Measurements from ENCODE around the gene P4HA1. TPM values are rescaled to one million over a fixed set of nuclear protein-coding genes. Genes with fewer than 3 reads are reported as not detected.
"Not testable (repeated sequence)": the region's sequence is repeated elsewhere in the genome, so short reads cannot be mapped to it uniquely, and the experiment has no call there.

P4HA1 gene
- total and polyA plus RNA-seq, 2 donors, result 21.5 to 143 TPM

DNA sequence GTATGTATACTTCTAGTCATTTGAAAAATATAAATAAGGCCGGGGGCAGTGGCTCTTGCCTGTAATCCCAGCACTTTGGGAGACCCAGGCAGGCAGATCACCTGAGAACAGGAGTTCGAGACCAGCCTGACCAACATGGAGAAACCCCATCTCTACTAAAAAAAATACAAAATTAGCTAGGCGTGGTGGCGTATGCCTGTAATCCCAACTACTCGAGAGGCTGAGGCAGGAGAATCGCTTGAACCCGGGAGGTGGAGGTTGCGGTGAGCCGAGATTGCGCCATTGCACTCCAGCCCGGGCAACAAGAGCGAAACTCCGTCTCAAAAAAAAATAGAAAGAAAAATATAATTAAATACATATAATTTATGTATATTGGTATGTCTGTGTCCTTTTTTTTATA, 15.4 kb upstream of the P4HA1 start:
- not testable (repeated sequence) for H3K27ac ChIP-seq (ENCODE audit: low read depth)

DNA sequence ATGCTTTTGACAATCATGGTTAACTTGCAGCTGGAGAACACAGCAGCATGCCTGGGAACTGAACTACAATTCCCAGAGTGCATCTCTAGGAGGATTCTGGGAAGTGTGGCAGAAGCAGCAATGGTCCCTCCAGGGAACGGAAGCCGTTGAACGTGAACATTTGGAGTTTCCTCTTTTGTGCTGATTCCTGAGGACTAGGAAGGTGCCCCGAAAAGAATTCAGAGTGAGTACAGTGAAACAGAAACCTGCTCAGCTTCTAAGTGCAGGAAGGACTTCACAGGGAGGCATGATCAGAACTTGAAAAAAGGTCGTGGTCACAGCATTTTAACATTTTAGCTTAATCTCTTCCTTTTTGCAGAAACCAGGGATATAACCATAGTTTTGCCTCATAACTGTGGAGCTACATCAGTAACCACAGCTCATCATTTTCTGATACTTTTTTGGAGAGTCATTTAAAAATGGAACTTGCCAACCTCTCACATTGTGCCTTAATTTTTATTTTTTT, 13.7 kb upstream of the P4HA1 start, which contains the start of gene NUDT13:
NUDT13 (plus strand) TSS at position 111 of the 505 bp plus-strand sequence. CDS start 3,911 bp downstream, outside the sequence.
- H3K27ac ChIP-seq (ENCODE audit: low read depth), result peak within 1 kb of the TSS; percentile 79
- WGBS, result 6% methylated on average over 5 of the region's 5 CpGs
- DNase-seq (ENCODE audit: extremely low spot score), result peak; percentile 81
- H3K4me3 ChIP-seq (ENCODE audit: low read depth, low read length), result peak within 1 kb of the TSS; percentile 50
- H3K4me1 ChIP-seq (ENCODE audit: insufficient read depth), result no peaks in the 10 kb centered on the region
- H3K36me3 ChIP-seq (ENCODE audit: insufficient read depth), result no peaks in the 10 kb centered on the region

More for the DNA sequence above, 15.4 kb upstream of the P4HA1 start:
- 97% methylated on average over 13 of the region's 13 CpGs for WGBS
- H3K36me3 ChIP-seq (ENCODE audit: insufficient read depth); DNase-seq (ENCODE audit: extremely low spot score); H3K4me3 ChIP-seq (ENCODE audit: low read depth, low read length); H3K4me1 ChIP-seq (ENCODE audit: insufficient read depth): not testable (repeated sequence)

DNA sequence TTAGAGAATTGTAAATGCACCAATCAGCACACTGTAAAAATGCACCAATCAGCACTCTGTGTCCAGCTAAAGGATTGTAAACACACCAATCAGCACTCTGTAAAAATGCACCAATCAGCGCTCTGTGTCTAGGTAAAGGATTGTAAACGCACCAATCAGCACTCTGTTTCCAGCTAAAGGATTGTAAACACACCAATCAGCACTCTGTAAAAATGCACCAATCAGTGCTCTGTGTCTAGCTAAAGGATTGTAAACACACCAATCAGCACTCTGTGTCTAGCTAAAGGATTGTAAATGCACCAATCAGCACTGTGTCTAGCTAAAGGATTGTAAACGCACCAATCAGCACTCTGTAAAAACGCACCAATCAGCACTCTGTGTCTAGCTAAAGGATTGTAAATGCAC, 12.6 kb upstream of the P4HA1 start:
- H3K36me3 ChIP-seq (ENCODE audit: insufficient read depth); H3K4me3 ChIP-seq (ENCODE audit: low read depth, low read length); H3K4me1 ChIP-seq (ENCODE audit: insufficient read depth); DNase-seq (ENCODE audit: extremely low spot score); H3K27ac ChIP-seq (ENCODE audit: low read depth): not testable (repeated sequence)
- 98% methylated on average over 4 of the region's 4 CpGs for WGBS

DNA sequence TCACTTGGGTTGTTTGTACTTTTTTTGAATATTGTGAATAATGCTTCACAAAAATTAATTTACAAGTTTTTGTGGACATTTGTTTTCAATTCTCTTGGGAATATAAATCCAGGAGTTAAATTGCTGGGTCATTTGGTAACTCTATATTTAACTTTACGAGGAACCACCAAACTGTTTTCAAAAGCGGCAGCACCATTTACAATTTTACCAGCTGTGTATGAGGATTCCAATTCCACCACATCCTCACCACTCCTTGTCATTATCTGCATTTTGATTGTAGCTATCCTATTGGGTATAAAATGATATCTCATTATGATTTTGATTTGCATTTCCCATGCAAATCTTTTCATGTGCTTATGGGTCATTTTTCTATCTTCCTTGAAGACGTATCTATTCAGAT, 9.6 kb upstream of the P4HA1 start:
- 84% methylated on average over 3 of the region's 3 CpGs for WGBS
- no peak for DNase-seq (ENCODE audit: extremely low spot score)

DNA sequence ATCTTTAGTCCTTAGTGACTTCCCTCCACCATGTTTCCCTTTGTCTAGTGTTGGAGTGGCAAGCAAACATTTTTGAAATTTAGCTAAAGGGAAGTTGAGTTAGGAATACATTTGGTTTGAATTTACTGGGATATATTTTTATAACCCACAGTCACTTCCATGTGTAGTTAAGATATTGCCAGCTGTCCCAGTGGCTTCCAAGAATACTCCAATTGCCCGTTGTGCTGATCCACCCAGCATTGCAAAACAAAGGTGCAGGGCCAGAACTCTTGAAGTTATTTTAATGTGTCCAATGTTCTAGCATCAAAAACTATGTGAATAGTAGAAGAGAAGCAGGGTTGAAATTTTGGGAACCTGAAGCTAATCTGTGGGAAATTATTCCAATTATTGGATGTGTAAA, 2.5 kb upstream of the P4HA1 start:
- Histone ChIP-seq H3K4me3 (ENCODE audit: low read depth, low read length) (no peak overlapping the region), H3K27ac (ENCODE audit: low read depth) (no peak overlapping the region), H3K4me1 (ENCODE audit: insufficient read depth) (no peaks in the 10 kb centered on the region), H3K36me3 (ENCODE audit: insufficient read depth) (no peaks in the 10 kb centered on the region)
- WGBS, result 74% methylated on average over 1 of the region's 1 CpG
- no peak for DNase-seq (ENCODE audit: extremely low spot score)

More for the DNA sequence above, 9.6 kb upstream of the P4HA1 start:
- Histone ChIP-seq H3K36me3 (ENCODE audit: insufficient read depth) (no peaks in the 10 kb centered on the region), H3K4me3 (ENCODE audit: low read depth, low read length) (no peak overlapping the region), H3K4me1 (ENCODE audit: insufficient read depth) (no peaks in the 10 kb centered on the region), H3K27ac (ENCODE audit: low read depth) (no peak overlapping the region)

DNA sequence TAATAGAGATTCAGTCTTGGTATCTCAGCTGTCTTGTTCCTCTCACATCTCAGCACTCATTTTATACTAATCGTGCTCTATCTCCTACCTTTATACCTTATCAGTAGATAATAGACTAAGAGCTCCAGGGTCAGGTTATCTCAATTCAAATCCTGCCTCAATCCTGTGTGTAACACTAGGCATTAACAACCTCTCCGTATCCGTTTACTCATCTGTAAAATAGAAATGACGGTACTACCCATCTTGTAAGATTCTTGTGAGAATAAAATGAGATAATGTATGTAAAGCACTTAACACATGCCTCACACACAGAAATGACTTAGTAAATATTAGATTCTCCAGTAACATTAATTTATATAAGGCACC, 622 bp upstream of the P4HA1 start:
- DNase-seq (ENCODE audit: extremely low spot score), result no peak
- 27% methylated on average over 4 of the region's 4 CpGs for WGBS
- H3K4me3 ChIP-seq (ENCODE audit: low read depth, low read length), result peak overlapping the region; percentile 23
- peak overlapping the region; percentile 78 for H3K27ac ChIP-seq (ENCODE audit: low read depth)
- H3K4me1 ChIP-seq (ENCODE audit: insufficient read depth), result no peaks in the 10 kb centered on the region
- no peaks in the 10 kb centered on the region for H3K36me3 ChIP-seq (ENCODE audit: insufficient read depth)

DNA sequence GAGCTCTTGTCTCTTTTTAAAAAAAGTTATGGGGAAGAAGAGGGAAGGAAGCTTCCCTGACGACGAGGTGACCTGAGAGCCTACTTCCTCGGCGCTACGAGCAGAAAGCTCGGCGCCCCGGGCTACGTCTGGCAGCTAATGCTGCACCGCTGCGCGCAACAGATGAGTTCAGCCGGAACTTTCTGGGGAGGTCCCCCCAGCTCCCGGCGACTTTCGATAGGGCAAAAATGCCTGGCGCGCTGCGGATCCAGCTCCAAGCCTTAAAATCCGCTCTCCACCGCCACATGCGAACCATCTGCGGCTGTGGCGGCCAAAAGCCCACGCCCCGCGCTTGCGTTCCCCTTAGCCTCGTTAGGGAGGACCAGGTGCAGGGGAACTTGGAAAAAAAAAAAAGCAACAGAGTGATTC, 621 bp downstream of the P4HA1 start:
- Histone ChIP-seq H3K4me1 (ENCODE audit: insufficient read depth) (no peaks in the 10 kb centered on the region), H3K4me3 (ENCODE audit: low read depth, low read length) (peak overlapping the region; percentile 62), H3K27ac (ENCODE audit: low read depth) (peak overlapping the region; percentile 98), H3K36me3 (ENCODE audit: insufficient read depth) (no peaks in the 10 kb centered on the region)
- DNase-seq (ENCODE audit: extremely low spot score), result no peak
- under 1% methylated on average over 29 of the region's 29 CpGs for WGBS

DNA sequence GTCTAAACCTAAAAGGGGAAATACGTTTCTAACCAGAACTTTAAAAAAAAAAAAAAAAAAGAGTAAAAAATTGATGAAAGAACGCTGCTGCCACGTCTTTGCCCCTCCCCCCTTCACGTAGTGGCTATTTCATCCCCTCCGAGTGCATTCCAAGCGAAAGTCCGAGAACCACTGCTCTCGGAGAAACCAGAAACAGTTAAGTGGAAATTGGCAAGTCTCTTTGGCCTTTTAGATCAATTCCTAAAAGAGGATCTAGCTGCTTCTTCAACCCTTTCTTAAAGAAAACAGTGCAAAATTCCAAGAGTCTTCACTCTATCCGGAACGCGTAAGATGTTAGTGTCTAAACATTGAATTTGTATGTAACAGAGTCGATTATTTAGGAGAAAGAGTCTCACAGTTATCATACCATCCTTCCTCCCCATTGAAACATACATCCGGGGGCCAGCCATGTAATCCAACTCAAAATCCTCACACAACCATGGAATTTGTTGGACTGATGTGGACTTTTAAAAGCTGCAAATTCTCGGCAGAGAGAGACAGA, 1.1 kb downstream of the P4HA1 start:
- Histone ChIP-seq H3K36me3 (ENCODE audit: insufficient read depth) (no peaks in the 10 kb centered on the region), H3K4me1 (ENCODE audit: insufficient read depth) (no peaks in the 10 kb centered on the region), H3K4me3 (ENCODE audit: low read depth, low read length) (peak overlapping the region; percentile 62), H3K27ac (ENCODE audit: low read depth) (peak overlapping the region; percentile 98)
- peak; percentile 70 for DNase-seq (ENCODE audit: extremely low spot score)
- under 1% methylated on average over 14 of the region's 14 CpGs for WGBS

DNA sequence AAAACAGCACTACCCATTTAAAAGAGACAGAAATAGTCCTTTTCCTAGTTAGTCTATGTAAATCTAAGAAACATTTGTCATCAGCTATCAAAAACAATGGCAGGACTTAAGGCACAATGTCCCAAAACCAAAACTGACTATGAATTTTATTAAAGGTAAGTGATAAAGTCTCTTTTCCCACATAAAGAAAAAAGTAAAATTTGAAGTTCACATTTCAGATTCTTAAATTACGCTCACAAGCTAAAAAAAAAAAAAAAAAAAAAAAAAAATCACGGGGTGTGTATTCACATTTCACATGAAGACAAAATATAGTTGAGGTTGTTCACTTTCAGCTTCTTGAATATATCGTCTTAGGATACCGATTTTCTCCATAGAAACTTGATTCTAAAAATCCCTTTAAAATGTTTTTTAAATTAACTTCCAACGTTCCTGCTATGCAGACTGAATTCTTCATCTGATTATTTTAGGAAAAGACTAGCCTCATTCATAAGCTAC, 1.6 kb downstream of the P4HA1 start:
- no peak overlapping the region for H3K27ac ChIP-seq (ENCODE audit: low read depth)
- no peaks in the 10 kb centered on the region for H3K36me3 ChIP-seq (ENCODE audit: insufficient read depth)
- 3% methylated on average over 5 of the region's 5 CpGs for WGBS
- no peak for DNase-seq (ENCODE audit: extremely low spot score)
- peak overlapping the region; percentile 62 for H3K4me3 ChIP-seq (ENCODE audit: low read depth, low read length)
- no peaks in the 10 kb centered on the region for H3K4me1 ChIP-seq (ENCODE audit: insufficient read depth)

DNA sequence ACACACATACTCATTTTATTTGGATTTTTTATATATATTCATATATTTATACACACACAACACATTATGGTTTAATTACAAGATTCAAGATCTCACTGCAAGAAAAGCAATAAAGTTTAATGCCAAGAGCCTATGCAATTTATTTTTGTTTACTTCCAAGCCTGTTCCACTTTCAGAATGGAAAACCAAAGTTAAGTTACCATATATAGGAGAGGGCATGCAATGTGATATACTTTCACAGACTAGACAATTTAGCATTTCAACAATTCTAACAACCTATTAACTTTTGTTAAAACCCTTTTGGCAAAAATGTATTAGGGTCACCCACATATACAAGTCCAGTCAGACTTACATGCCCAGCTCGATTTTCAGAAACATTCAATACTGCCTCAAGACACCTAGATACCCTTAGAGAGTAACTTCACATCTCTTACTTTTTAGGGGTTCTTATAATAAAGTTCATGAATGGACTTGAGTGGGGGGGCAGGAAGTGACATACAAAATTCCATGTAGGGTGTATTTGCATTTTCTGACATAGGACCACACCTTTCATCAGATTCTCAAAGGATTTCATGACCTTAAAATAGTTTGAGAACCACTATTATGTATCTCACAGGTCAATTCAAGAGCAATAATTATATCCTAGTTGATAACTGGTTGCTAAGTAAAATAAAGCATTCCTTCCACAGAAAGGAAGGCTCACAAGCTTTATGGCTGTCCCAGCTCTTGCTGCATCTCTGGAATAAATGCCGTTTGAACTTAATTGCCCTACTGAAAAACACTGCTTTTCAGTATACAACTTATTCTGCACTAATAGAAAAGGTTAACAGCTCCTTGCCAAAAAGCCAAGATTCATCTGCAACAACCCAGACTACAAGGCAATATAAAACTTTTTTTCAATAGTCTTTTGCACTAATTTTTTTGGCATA, 2.5 kb downstream of the P4HA1 start:
- Histone ChIP-seq H3K36me3 (ENCODE audit: insufficient read depth) (no peaks in the 10 kb centered on the region), H3K4me3 (ENCODE audit: low read depth, low read length) (no peak overlapping the region), H3K4me1 (ENCODE audit: insufficient read depth) (no peaks in the 10 kb centered on the region), H3K27ac (ENCODE audit: low read depth) (no peak overlapping the region)
- DNase-seq (ENCODE audit: extremely low spot score), result no peak
- whole genome bisulfite sequencing, result 28% methylated on average over 2 of the region's 2 CpGs

DNA sequence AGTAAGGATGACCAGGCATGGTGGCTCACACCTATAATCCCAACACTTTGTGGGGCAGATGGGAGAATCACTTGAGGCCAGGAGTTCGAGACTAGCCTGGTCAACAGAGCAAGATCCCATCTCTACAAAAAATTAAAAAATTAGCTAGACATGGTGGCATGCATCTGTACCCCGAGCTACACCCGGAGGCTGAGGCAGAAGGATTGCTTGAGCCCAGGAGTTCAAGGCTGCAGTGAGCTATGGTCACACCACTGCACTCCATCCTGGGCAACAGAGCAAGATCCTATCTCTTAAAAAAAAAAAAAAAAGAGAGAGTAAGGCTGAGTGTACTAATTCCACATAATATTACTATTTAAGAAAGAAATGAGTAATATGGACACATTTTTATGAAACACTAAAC, 3.8 kb downstream of the P4HA1 start:
- Histone ChIP-seq H3K4me1 (ENCODE audit: insufficient read depth) (no peaks in the 10 kb centered on the region), H3K4me3 (ENCODE audit: low read depth, low read length) (no peak overlapping the region), H3K36me3 (ENCODE audit: insufficient read depth) (no peaks in the 10 kb centered on the region), H3K27ac (ENCODE audit: low read depth) (no peak overlapping the region)
- WGBS, result 97% methylated on average over 3 of the region's 3 CpGs
- DNase-seq (ENCODE audit: extremely low spot score), result no peak

DNA sequence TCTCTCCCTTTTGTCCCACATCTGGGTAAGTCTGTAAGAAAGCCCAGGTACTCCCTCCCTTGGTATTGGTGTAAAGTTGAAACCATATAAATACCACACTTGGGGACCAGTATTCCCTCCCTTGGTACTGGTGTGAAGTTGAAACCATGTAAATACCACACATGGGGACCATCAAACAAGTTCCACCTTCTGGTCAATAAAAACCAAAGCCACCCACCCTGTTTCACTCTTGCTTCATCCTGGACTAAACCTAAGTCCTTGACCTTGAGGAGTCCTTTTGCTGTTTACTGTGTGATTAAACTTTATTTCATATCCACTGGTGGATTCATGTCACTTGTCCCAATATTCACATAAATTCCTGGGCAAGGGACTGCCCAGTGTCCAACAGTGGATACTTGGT, 8.4 kb downstream of the P4HA1 start:
- H3K36me3 ChIP-seq (ENCODE audit: insufficient read depth), result no peaks in the 10 kb centered on the region
- no peak for DNase-seq (ENCODE audit: extremely low spot score)
- H3K27ac ChIP-seq (ENCODE audit: low read depth), result no peak overlapping the region
- no peak overlapping the region for H3K4me3 ChIP-seq (ENCODE audit: low read depth, low read length)
- peaks cover 2% of the 10 kb centered on the region for H3K4me1 ChIP-seq (ENCODE audit: insufficient read depth)

DNA sequence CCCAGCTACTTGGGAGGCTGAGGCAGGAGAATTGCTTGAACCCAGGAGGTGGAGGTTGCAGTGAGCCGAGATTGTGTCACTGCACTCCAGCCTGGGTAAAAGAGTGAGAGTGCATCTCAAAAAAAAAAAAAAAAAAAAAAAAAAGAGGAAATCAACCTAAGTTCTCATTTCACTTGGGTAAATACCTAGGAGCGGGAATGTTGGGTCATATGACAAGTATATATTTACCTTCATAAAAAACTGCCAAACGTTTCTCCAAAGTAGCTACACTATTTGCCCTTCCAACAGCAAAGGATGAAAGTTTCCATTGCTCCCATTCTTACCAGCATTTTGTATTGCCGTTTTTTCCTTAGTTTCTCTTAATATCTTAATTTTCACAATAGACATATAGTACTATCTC, 9.8 kb downstream of the P4HA1 start:
- no peak for DNase-seq (ENCODE audit: extremely low spot score)
- 83% methylated on average over 4 of the region's 4 CpGs for WGBS
- H3K27ac ChIP-seq (ENCODE audit: low read depth), result no peak overlapping the region
- H3K4me3 ChIP-seq (ENCODE audit: low read depth, low read length), result no peak overlapping the region
- H3K36me3 ChIP-seq (ENCODE audit: insufficient read depth), result no peaks in the 10 kb centered on the region
- H3K4me1 ChIP-seq (ENCODE audit: insufficient read depth), result peaks cover 2% of the 10 kb centered on the region

DNA sequence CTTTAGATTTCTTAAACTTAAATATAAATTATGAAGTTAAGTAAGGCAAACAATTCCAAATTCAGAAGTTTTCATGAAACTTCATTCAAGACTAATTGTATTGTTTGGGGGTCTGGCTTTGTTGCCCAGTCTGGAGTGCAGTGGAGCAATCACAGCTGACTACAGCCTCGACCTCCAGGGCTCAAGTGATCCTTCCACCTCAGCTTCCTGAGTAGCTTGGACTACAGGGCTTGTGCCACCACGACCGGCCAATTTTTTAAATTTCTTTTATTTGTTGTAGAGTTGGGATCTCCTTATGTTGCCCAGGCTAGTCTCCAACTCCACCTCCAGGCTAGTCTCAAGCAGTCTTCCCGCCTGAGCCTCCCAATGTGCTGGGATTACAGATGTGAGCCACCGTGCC, 12.5 kb downstream of the P4HA1 start:
- Histone ChIP-seq H3K36me3 (ENCODE audit: insufficient read depth) (peaks cover 2% of the 10 kb centered on the region), H3K4me1 (ENCODE audit: insufficient read depth) (peaks cover 2% of the 10 kb centered on the region), H3K27ac (ENCODE audit: low read depth) (no peak overlapping the region), H3K4me3 (ENCODE audit: low read depth, low read length) (no peak overlapping the region)
- 89% methylated on average over 5 of the region's 5 CpGs for WGBS
- DNase-seq (ENCODE audit: extremely low spot score), result no peak

All from urinary bladder (tissue), 4 donors.